ENCODE results near the gene SPEF2. TPM values are rescaled to one million over a fixed set of nuclear protein-coding genes. Genes with fewer than 3 reads are reported as not detected.

The SPEF2 gene
- total and polyA plus RNA-seq, 12 donors, result 3.3 to 19.7 (median 7.9) TPM

DNA sequence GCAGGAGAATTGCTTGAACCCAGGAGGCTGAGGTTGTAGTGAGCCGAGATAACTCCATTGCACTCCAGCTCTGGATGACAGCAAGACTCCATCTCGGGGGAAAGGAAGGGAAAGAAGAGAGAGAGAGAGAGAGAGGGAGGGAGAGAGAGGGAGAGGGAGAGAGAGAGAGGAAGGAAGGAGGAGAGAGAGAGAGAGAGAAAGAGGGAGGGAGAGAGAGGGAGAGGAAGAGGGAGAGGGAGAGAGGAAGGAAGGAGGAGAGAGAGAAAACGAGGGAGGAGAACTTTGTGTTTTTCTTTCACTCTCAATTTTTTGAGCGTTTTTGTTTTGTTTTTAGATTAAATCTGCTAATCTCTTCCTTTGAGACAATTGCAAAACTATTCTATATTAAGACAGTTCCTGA lies 46.9 kb downstream of the SPEF2 start:
- intact Hi-C loops (cut with DNase I), result no loop called here
- Histone ChIP-seq H3K9me3 (replicated peaks in 1 of 3) (no peaks in the 10 kb centered on the region), H3K4me1 (replicated peaks in 1 of 2) (no peaks in the 10 kb centered on the region), H3K27ac (no peak overlapping the region), H3K27me3 (no peaks in the 10 kb centered on the region), H3K36me3 (replicated peaks in 1 of 2) (no peaks in the 10 kb centered on the region), H3K4me3 (no peak overlapping the region)
- DNase-seq, result no peak
- WGBS, 4 donors, result 65 to 75% (median 72%) methylated on average over 4 of the region's 4 CpGs
- TF ChIP-seq, protein P1, sequence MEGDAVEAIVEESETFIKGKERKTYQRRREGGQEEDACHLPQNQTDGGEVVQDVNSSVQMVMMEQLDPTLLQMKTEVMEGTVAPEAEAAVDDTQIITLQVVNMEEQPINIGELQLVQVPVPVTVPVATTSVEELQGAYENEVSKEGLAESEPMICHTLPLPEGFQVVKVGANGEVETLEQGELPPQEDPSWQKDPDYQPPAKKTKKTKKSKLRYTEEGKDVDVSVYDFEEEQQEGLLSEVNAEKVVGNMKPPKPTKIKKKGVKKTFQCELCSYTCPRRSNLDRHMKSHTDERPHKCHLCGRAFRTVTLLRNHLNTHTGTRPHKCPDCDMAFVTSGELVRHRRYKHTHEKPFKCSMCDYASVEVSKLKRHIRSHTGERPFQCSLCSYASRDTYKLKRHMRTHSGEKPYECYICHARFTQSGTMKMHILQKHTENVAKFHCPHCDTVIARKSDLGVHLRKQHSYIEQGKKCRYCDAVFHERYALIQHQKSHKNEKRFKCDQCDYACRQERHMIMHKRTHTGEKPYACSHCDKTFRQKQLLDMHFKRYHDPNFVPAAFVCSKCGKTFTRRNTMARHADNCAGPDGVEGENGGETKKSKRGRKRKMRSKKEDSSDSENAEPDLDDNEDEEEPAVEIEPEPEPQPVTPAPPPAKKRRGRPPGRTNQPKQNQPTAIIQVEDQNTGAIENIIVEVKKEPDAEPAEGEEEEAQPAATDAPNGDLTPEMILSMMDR (IDR thresholded peaks at IDR 0.05), result no peak
- no peak for TF ChIP-seq POLR2A (IDR thresholded peaks at IDR 0.05)

DNA sequence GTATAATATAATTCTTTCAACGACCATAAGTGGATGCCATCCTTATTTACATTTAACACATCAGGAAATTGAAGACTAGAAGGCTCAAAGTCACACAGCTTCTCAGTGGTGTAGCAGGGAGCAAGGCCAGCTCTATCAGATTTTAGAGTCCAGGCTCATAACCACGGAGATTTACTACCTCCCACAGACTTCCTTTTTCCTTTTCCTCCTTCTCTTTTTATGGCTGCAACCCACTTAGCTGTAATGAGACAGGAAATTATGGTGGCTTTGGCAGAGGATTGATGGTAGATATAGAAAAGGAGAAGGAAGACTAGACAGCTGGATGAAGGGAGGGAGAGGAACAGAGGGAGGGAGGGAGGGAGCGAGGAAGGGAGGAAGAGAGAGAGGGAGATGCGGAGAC lies 47.4 kb downstream of the SPEF2 start:
- no peaks in the 10 kb centered on the region for H3K36me3 ChIP-seq (replicated peaks in 1 of 2)
- no peaks in the 10 kb centered on the region for H3K9me3 ChIP-seq (replicated peaks in 1 of 3)
- H3K27me3 ChIP-seq, result no peaks in the 10 kb centered on the region
- no peak for TF ChIP-seq POLR2A (IDR thresholded peaks at IDR 0.05)
- TF ChIP-seq, protein P1 (IDR thresholded peaks at IDR 0.05), result no peak
- H3K4me3 ChIP-seq, result no peak overlapping the region
- H3K4me1 ChIP-seq (replicated peaks in 1 of 2), result no peaks in the 10 kb centered on the region
- intact Hi-C loops (cut with DNase I), result no loop called here
- DNase-seq, result no peak
- WGBS, 4 donors, result 65 to 70% (median 67%) methylated on average over 4 of the region's 4 CpGs
- no peak overlapping the region for H3K27ac ChIP-seq

DNA sequence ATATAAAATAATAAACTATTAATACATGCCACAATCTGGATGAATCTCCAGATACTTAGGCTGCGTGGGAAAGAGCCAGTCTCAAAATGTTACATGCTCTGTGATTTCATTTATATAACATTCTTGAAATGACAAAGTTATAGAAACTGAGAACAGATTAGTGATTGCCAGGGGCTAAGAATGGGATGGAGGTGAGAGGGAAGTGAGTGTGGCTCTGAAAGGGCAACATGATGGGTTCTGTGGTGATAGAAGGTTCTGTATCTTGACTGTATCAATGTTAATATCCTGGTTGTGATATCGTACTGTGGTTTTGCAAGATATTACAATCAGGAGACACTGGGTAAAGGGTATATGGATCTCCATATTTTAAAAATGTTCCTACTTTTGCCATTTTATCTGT lies 50.7 kb downstream of the SPEF2 start:
- Histone ChIP-seq H3K4me3 (no peak overlapping the region), H3K36me3 (replicated peaks in 1 of 2) (no peaks in the 10 kb centered on the region), H3K27ac (no peak overlapping the region), H3K4me1 (replicated peaks in 1 of 2) (no peaks in the 10 kb centered on the region), H3K27me3 (no peaks in the 10 kb centered on the region), H3K9me3 (replicated peaks in 1 of 3) (no peaks in the 10 kb centered on the region)
- no peak for TF ChIP-seq POLR2A (IDR thresholded peaks at IDR 0.05)
- TF ChIP-seq, protein P1 (IDR thresholded peaks at IDR 0.05), result no peak
- 94 to 98% (median 95%) methylated on average over 2 of the region's 2 CpGs for WGBS, 4 donors
- no peak for DNase-seq
- intact Hi-C loops (cut with DNase I), result no loop called here

DNA sequence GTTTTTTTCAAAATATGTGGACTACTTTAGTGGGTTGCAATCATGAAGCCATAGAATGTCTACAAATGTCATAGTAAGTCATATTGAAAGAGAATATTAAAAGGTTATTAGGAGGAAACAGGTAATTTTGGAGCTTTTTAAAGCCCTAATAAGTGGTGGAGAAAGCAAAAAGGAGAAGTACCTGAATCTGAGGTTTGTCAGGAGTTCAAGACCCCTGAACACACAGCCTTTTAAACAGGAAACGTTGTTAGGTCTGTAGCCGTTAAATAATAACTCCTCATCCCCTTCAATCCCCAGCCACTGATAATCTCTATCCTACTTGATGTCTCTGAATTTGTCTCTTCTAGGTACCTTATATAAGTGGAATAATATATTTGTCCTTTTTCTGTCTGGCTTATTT lies 51.1 kb downstream of the SPEF2 start:
- TF ChIP-seq, protein P1 (IDR thresholded peaks at IDR 0.05), result no peak
- no peak for TF ChIP-seq POLR2A (IDR thresholded peaks at IDR 0.05)
- intact Hi-C loops (cut with DNase I), result no loop called here

More for the DNA sequence above, 51.1 kb downstream of the SPEF2 start:
- H3K36me3 ChIP-seq (replicated peaks in 1 of 2), result no peaks in the 10 kb centered on the region
- no peak overlapping the region for H3K4me3 ChIP-seq
- no peak for DNase-seq
- H3K27me3 ChIP-seq, result no peaks in the 10 kb centered on the region
- 83 to 98% (median 88%) methylated on average over 2 of the region's 2 CpGs for WGBS, 4 donors
- H3K9me3 ChIP-seq (replicated peaks in 1 of 3), result no peaks in the 10 kb centered on the region
- no peak overlapping the region for H3K27ac ChIP-seq
- no peaks in the 10 kb centered on the region for H3K4me1 ChIP-seq (replicated peaks in 1 of 2)
